GM12878 (cell line): ENCODE results near the gene LRP10. TPM values are rescaled to one million over a fixed set of nuclear protein-coding genes. Genes with fewer than 3 reads are reported as not detected.

ENCODE experiments used
- ATAC-seq: fragments of 200-7000 bp; cut with Tn5 transposase; 3 replicates; pipeline ENCODE4 v1.9.1; 2020; ENCODE audit warnings: mild to moderate bottlenecking, moderate library complexity
- BruUV-seq: library from RNA; stranded (reverse); fragments of 400-500 nt; replicated peaks from 2 replicates; lab custom pipeline; 2021; lab: Mats Ljungman, UMichigan
- CTCF ChIA-PET: fragments of 300-600 bp; sonication (Branson Sonifier 250); formaldehyde crosslinking; extraction: SDS; loops from one replicate; lab custom pipeline; 2021; ENCODE audit warnings: inconsistent platforms; lab: Yijun Ruan, JAX
- POLR2A ChIA-PET: fragments of 350-600 bp; formaldehyde crosslinking; extraction: SDS; loops from one replicate; lab custom pipeline; 2021; ENCODE audit warnings: inconsistent platforms; lab: Charles Lee
- RAD21 ChIA-PET: fragments of 300-600 bp; sonication (Branson Sonifier 250); formaldehyde crosslinking; loops from one replicate; lab custom pipeline; 2023; ENCODE audit warnings: antibody characterized with exemption; ENCODE audit not compliant: unreplicated experiment; lab: Charles Lee
- SMC1A ChIA-PET: fragments of 300-600 bp; sonication (Branson Sonifier 250); formaldehyde crosslinking; loops from one replicate; lab custom pipeline; 2023; ENCODE audit not compliant: unreplicated experiment, uncharacterized antibody; lab: Charles Lee
- DNase-seq: peaks from one replicate; pipeline ENCODE4 v3.0.0-alpha.2; 2011; ENCODE audit warnings: low read depth, low spot score
- FAIRE-seq: peaks from 3 replicates; lab custom pipeline; 2011; peaks lifted over from hg19 to GRCh38; lab: Jason Lieb, UNC
- H2AFZ ChIP-seq: 2 replicates; pipeline ENCODE4 v1.6.0; 2011; ENCODE audit warnings: low read depth, low read length, control low read depth; ENCODE audit not compliant: control insufficient read depth
- H3K27ac ChIP-seq: 2 replicates; pipeline ENCODE4 v1.5.1; 2011; ENCODE audit warnings: control low read depth; ENCODE audit not compliant: control insufficient read depth, insufficient read depth
- H3K27me3 ChIP-seq, 2 experiments: replicated peaks in 1 of 2; 2 replicates each; pipeline versions ENCODE4 v1.6.0 to v1.6.1; 2011; ENCODE audit warnings: low read length in 1 of 2; ENCODE audit not compliant: control insufficient read depth in 2 of 2, insufficient read depth in 2 of 2
- H3K36me3 ChIP-seq, 2 experiments: 2 replicates each; pipeline ENCODE4 v1.5.1; 2011; ENCODE audit warnings: low read length in 1 of 2; ENCODE audit not compliant: control insufficient read depth in 2 of 2, insufficient read depth in 2 of 2
- H3K4me1 ChIP-seq: 2 replicates; pipeline ENCODE4 v1.6.1; 2011; ENCODE audit warnings: mild to moderate bottlenecking, low read length, moderate library complexity, mixed read lengths; ENCODE audit not compliant: control insufficient read depth, insufficient read depth
- H3K4me2 ChIP-seq: 2 replicates; pipeline ENCODE4 v1.6.0; 2011; ENCODE audit warnings: control low read depth; ENCODE audit not compliant: control insufficient read depth, insufficient read depth
- H3K4me3 ChIP-seq: fragments of 200-600 bp; sonication (generic); 2 replicates; pipeline ENCODE4 v1.5.1; 2016
- H3K79me2 ChIP-seq: 2 replicates; pipeline ENCODE4 v1.6.0; 2011; ENCODE audit warnings: low read length; ENCODE audit not compliant: control insufficient read depth, insufficient read depth
- H3K9ac ChIP-seq: 2 replicates; pipeline ENCODE4 v1.8.0; 2011; ENCODE audit warnings: low read length, control low read depth, mixed read lengths; ENCODE audit not compliant: control insufficient read depth, insufficient read depth
- H3K9me3 ChIP-seq: replicated peaks from 3 replicates; pipeline ENCODE4 v1.5.1; 2011; ENCODE audit warnings: mild to moderate bottlenecking, low read length; ENCODE audit not compliant: control insufficient read depth, insufficient read depth
- H4K20me1 ChIP-seq: 2 replicates; pipeline ENCODE4 v1.6.0; 2011; ENCODE audit not compliant: control insufficient read depth, insufficient read depth
- HCFC1 ChIP-seq: fragments of 150-350 bp; IDR thresholded peaks from 2 replicates; pipeline ENCODE4 v1.6.1; 2014; ENCODE audit warnings: low read length
- POLR2AphosphoS5 ChIP-seq: IDR thresholded peaks from 2 replicates; pipeline ENCODE4 v1.6.1; 2011; ENCODE audit warnings: mild to moderate bottlenecking, low read length, inconsistent platforms
- SIX5 ChIP-seq: IDR thresholded peaks from 2 replicates; pipeline ENCODE4 v1.6.1; 2011; ENCODE audit warnings: mild to moderate bottlenecking, low read depth, low read length, moderate library complexity; ENCODE audit not compliant: severe bottlenecking
- TCF3 ChIP-seq: IDR thresholded peaks from 2 replicates; pipeline ENCODE4 v1.6.1; 2012; ENCODE audit warnings: low read depth, mild to moderate bottlenecking, low read length, borderline replicate concordance; ENCODE audit not compliant: insufficient read depth
- WGBS: methylation state at CpG from one replicate; pipeline ENCODE4 v1.1.6; 2016; ENCODE audit warnings: low lambda C conversion rate; ENCODE audit not compliant: insufficient replicate concordance, insufficient coverage; ENCODE audit errors: missing lambda C conversion rate; 5-methylcytosine and 5-hydroxymethylcytosine counted together
- in situ Hi-C: fragments of 300-500 bp; cut with MboI; formaldehyde crosslinking; loops from 9 replicates; pipeline ENCODE4 v1.14.3; 2018; ENCODE audit warnings: mixed read lengths
- intact Hi-C: fragments of 100-400 bp; cut with micrococcal nuclease; formaldehyde crosslinking; loops from one replicate; pipeline ENCODE4 v1.14.2; 2022; ENCODE audit not compliant: unreplicated experiment
- polyA plus RNA-seq, 11 experiments: library from polyadenylated mRNA; depleted of rRNA in 4 of 11; unstranded in 6 of 11; stranded (reverse) in 5 of 11; fragments of >200 nt; fragmentation: Nextera tagmentation in 4 of 11; fragmentation: Illumina TruSeq in 1 of 11; extraction: Ambion mirVana in 4 of 11; extraction: Trizol in 1 of 11; gene quantifications; 1 replicate in 1 of 11; 2 replicates in 10 of 11; pipeline versions ENCODE4 v1.2.1 to v1.2.3, GENCODE V29; 2011 to 2016; ENCODE audit warnings: inconsistent platforms in 2 of 11, missing spikeins in 2 of 11, low read depth in 1 of 11
- total RNA-seq, 4 experiments: library from RNA; depleted of rRNA in 3 of 4; stranded (reverse); fragments of >200 nt in 3 of 4; fragmentation: Illumina TruSeq in 1 of 4; extraction: Trizol in 1 of 4; gene quantifications; 2 replicates each; pipeline versions ENCODE4 v1.2.1 to v1.2.3, GENCODE V29; 2013 to 2021
- TF ChIP-seq, protein P1 (sequence below): IDR thresholded peaks from 2 replicates; pipeline ENCODE4 v1.6.1; 2012; ENCODE audit warnings: improper control_type of control experiment, low read depth, low read length; ENCODE audit not compliant: insufficient replicate concordance

Gene LRP10
- total and polyA plus RNA-seq, 10 of the 15 experiments (the other 5 are each of a cell fraction or from before 2014, with no cell fraction given), result 3.0 to 56.9 (median 20.9) TPM

GRCh38 chr14:22875003-22875747 lies 3.6 kb downstream of the LRP10 start:
- ChIA-PET POLR2A (interaction anchor here (1.1 kb wide), 1 partner anchor 15 kb away, joined by 3 read pairs; no protein-coding TSS in a partner anchor), CTCF (interaction anchor here (4.6 to 6.9 kb wide), 4 partner anchors 11 to 26 kb away, joined by 54 to 174 read pairs (median 74); partner anchors contain the start of gene REM2), RAD21 (interaction anchor here (6.4 kb wide), 1 partner anchor 10 kb away, joined by 43 read pairs; no protein-coding TSS in a partner anchor), SMC1A (interaction anchor here (3.2 kb wide), 1 partner anchor 55 kb away, joined by 9 read pairs; the partner anchor contains the start of gene PRMT5)
- no peak for DNase-seq
- H3K4me2 ChIP-seq, result no peak overlapping the region
- no peaks in the 10 kb centered on the region for H3K9me3 ChIP-seq
- WGBS, result 99% methylated on average over 15 of the region's 15 CpGs
- no peaks in the 10 kb centered on the region for H3K27me3 ChIP-seq
- no peak overlapping the region for H3K27ac ChIP-seq
- no peak for FAIRE-seq
- peaks cover 7% of the 10 kb centered on the region for H3K4me1 ChIP-seq
- ATAC-seq, result no peak
- H3K36me3 ChIP-seq, result peaks cover 22 to 30% of the 10 kb centered on the region in 2 experiments
- BruUV-seq, result no TSS peak
- no peak overlapping the region for H2AFZ ChIP-seq
- no peak overlapping the region for H3K9ac ChIP-seq
- TF ChIP-seq POLR2AphosphoS5 (0 out of 2 replicates have a peak, but pooled peaks have one; percentile 10), HCFC1 (no peak)
- H3K79me2 ChIP-seq, result peaks cover 18% of the 10 kb centered on the region
- in situ Hi-C loops (no loop called here), intact Hi-C loops (no loop called here)
- no peak overlapping the region for H3K4me3 ChIP-seq
- H4K20me1 ChIP-seq, result no peaks in the 10 kb centered on the region

DNA sequence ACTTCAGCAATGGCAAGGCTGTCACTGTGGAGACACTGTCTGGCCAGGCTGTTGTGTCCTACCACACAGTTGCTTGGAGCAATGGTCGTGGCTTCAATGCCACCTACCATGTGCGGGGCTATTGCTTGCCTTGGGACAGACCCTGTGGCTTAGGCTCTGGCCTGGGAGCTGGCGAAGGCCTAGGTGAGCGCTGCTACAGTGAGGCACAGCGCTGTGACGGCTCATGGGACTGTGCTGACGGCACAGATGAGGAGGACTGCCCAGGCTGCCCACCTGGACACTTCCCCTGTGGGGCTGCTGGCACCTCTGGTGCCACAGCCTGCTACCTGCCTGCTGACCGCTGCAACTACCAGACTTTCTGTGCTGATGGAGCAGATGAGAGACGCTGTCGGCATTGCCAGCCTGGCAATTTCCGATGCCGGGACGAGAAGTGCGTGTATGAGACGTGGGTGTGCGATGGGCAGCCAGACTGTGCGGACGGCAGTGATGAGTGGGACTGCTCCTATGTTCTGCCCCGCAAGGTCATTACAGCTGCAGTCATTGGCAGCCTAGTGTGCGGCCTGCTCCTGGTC lies 4.3 kb downstream of the LRP10 start:
- no peaks in the 10 kb centered on the region for H3K27me3 ChIP-seq
- intact Hi-C loops, result no loop called here
- no peak overlapping the region for H3K9ac ChIP-seq
- ChIA-PET SMC1A (no interaction called here), POLR2A (interaction anchor here (1.1 kb wide), 1 partner anchor 15 kb away, joined by 3 read pairs; no protein-coding TSS in a partner anchor), CTCF (interaction anchor here (0.9 to 6.9 kb wide), 3 partner anchors 10 to 25 kb away, joined by 4 to 174 read pairs (median 91); partner anchors contain the start of gene REM2), RAD21 (interaction anchor here (0.5 kb wide), 1 partner anchor 27 kb away, joined by 3 read pairs; no protein-coding TSS in a partner anchor)
- H3K4me3 ChIP-seq, result no peak overlapping the region
- no TSS peak for BruUV-seq
- H3K4me1 ChIP-seq, result peaks cover 2% of the 10 kb centered on the region; the same call in 1 of the 2 replicates
- in situ Hi-C loops, result no loop called here
- peaks cover 22 to 30% of the 10 kb centered on the region in 2 experiments for H3K36me3 ChIP-seq
- ATAC-seq, result no peak
- H3K4me2 ChIP-seq, result no peak overlapping the region
- FAIRE-seq, result no peak
- DNase-seq, result no peak
- 97% methylated on average over 20 of the region's 20 CpGs for WGBS
- H3K79me2 ChIP-seq, result peaks cover 18% of the 10 kb centered on the region
- H4K20me1 ChIP-seq, result no peaks in the 10 kb centered on the region
- no peaks in the 10 kb centered on the region for H3K9me3 ChIP-seq
- H2AFZ ChIP-seq, result no peak overlapping the region
- H3K27ac ChIP-seq, result no peak overlapping the region
- TF ChIP-seq, protein P1, sequence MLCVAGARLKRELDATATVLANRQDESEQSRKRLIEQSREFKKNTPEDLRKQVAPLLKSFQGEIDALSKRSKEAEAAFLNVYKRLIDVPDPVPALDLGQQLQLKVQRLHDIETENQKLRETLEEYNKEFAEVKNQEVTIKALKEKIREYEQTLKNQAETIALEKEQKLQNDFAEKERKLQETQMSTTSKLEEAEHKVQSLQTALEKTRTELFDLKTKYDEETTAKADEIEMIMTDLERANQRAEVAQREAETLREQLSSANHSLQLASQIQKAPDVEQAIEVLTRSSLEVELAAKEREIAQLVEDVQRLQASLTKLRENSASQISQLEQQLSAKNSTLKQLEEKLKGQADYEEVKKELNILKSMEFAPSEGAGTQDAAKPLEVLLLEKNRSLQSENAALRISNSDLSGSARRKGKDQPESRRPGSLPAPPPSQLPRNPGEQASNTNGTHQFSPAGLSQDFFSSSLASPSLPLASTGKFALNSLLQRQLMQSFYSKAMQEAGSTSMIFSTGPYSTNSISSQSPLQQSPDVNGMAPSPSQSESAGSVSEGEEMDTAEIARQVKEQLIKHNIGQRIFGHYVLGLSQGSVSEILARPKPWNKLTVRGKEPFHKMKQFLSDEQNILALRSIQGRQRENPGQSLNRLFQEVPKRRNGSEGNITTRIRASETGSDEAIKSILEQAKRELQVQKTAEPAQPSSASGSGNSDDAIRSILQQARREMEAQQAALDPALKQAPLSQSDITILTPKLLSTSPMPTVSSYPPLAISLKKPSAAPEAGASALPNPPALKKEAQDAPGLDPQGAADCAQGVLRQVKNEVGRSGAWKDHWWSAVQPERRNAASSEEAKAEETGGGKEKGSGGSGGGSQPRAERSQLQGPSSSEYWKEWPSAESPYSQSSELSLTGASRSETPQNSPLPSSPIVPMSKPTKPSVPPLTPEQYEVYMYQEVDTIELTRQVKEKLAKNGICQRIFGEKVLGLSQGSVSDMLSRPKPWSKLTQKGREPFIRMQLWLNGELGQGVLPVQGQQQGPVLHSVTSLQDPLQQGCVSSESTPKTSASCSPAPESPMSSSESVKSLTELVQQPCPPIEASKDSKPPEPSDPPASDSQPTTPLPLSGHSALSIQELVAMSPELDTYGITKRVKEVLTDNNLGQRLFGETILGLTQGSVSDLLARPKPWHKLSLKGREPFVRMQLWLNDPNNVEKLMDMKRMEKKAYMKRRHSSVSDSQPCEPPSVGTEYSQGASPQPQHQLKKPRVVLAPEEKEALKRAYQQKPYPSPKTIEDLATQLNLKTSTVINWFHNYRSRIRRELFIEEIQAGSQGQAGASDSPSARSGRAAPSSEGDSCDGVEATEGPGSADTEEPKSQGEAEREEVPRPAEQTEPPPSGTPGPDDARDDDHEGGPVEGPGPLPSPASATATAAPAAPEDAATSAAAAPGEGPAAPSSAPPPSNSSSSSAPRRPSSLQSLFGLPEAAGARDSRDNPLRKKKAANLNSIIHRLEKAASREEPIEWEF, result no peak
- TF ChIP-seq TCF3, result 0 out of 2 replicates have a peak, but pooled peaks have one; percentile 70
- no peak for TF ChIP-seq SIX5
